Breast epithelium (tissue), 4 donors: ENCODE results near the gene HIVEP2. TPM values are rescaled to one million over a fixed set of nuclear protein-coding genes. Genes with fewer than 3 reads are reported as not detected.

Experiments
- DNase-seq, 2 donors: peaks; one replicate each; pipeline ENCODE4 v3.0.0-alpha.2; 2019; ENCODE audit warnings: low spot score in 2 of 2
- H3K27ac ChIP-seq, 2 donors: fragments of 200-600 bp; sonication (generic) in 1 of 2; one replicate each; pipeline ENCODE4 v1.5.1; 2016 to 2019; ENCODE audit warnings: mild to moderate bottlenecking in 1 of 2
- H3K27me3 ChIP-seq, 2 donors: fragments of 200-600 bp; sonication (generic) in 1 of 2; one replicate each; pipeline versions ENCODE4 v1.5.1 to v1.6.0; 2017 to 2019; ENCODE audit warnings: control low read depth in 1 of 2, mild to moderate bottlenecking in 1 of 2
- H3K36me3 ChIP-seq: fragments of 200-600 bp; one replicate; pipeline ENCODE4 v1.5.1; 2019
- H3K4me1 ChIP-seq, 2 donors: fragments of 200-600 bp; sonication (generic); one replicate each; pipeline ENCODE4 v1.5.1; 2016 to 2019; ENCODE audit warnings: control low read depth in 1 of 2
- H3K4me3 ChIP-seq, 3 donors: fragments of 200-600 bp; sonication (generic); 1 replicate in 2 of 3; 2 replicates in 1 of 3; pipeline ENCODE4 v1.5.1; 2016 to 2019; ENCODE audit warnings: mild to moderate bottlenecking in 3 of 3, moderate library complexity in 2 of 3
- H3K9me3 ChIP-seq, 2 donors: fragments of 200-600 bp; sonication (generic) in 1 of 2; one replicate each; pipeline ENCODE4 v1.5.1; 2016 to 2019; ENCODE audit warnings: control low read depth in 1 of 2
- CTCF ChIP-seq, 3 donors: fragments of 450-650 bp; IDR thresholded peaks; one replicate each; pipeline ENCODE4 v1.5.1; 2016 to 2017; ENCODE audit warnings: antibody characterized with exemption in 3 of 3, mild to moderate bottlenecking in 3 of 3, moderate library complexity in 3 of 3
- POLR2A ChIP-seq: fragments of 450-650 bp; IDR thresholded peaks from one replicate; pipeline ENCODE4 v1.6.1; 2016; ENCODE audit warnings: antibody characterized with exemption, mild to moderate bottlenecking, moderate library complexity
- POLR2AphosphoS5 ChIP-seq, 3 donors: sonication (generic); formaldehyde crosslinking; IDR thresholded peaks; one replicate each; pipeline ENCODE4 v1.6.1; 2017; ENCODE audit warnings: antibody characterized with exemption in 3 of 3
- intact Hi-C: fragments of 100-400 bp; cut with DNase I; formaldehyde crosslinking; loops from one replicate; pipeline ENCODE4 v1.15.1; 2023; ENCODE audit warnings: low total_unique reads
- total RNA-seq, 3 donors: library from RNA; depleted of rRNA; stranded (reverse); fragments of >200 nt; gene quantifications; one replicate each; pipeline ENCODE4 v1.1.0, GENCODE V29; 2016

The HIVEP2 gene
- total RNA-seq, 3 donors from 2014 or later = 20.6 to 25.0 (median 23.9) TPM

- H3K9me3 ChIP-seq = no peaks in the 10 kb centered on the region
- TF ChIP-seq POLR2A (no peak), CTCF (IDR thresholded peaks at IDR 0.05) (no peak)
- intact Hi-C loops = no loop called here
- no peaks in the 10 kb centered on the region for H3K4me1 ChIP-seq
- H3K4me3 ChIP-seq = no peak overlapping the region
- H3K36me3 ChIP-seq = no peaks in the 10 kb centered on the region
- no peak for DNase-seq
- no peak overlapping the region for H3K27ac ChIP-seq
- no peaks in the 10 kb centered on the region for H3K27me3 ChIP-seq
Measured at GRCh38 chr6:142729618-142730017, 215.4 kb downstream of the HIVEP2 start.

GRCh38 chr6:142728910-142729481 lies 216.0 kb downstream of the HIVEP2 start:
- Histone ChIP-seq H3K4me1 (no peaks in the 10 kb centered on the region), H3K9me3 (no peaks in the 10 kb centered on the region), H3K27me3 (no peaks in the 10 kb centered on the region), H3K27ac (no peak overlapping the region), H3K4me3 (no peak overlapping the region), H3K36me3 (no peaks in the 10 kb centered on the region)
- DNase-seq = no peak
- TF ChIP-seq POLR2AphosphoS5 (IDR thresholded peaks at IDR 0.05) = no peak
- no peak for TF ChIP-seq CTCF (IDR thresholded peaks at IDR 0.05)
- no peak for TF ChIP-seq POLR2A
- intact Hi-C loops = no loop called here

GRCh38 chr6:142728364-142728763 lies 216.6 kb downstream of the HIVEP2 start:
- Histone ChIP-seq H3K27ac (no peak overlapping the region), H3K4me3 (no peak overlapping the region), H3K27me3 (no peaks in the 10 kb centered on the region), H3K9me3 (no peaks in the 10 kb centered on the region), H3K36me3 (no peaks in the 10 kb centered on the region), H3K4me1 (no peaks in the 10 kb centered on the region)
- intact Hi-C loops = no loop called here
- no peak for DNase-seq
- TF ChIP-seq CTCF (IDR thresholded peaks at IDR 0.05) (no peak), POLR2AphosphoS5 (IDR thresholded peaks at IDR 0.05) (no peak), POLR2A (no peak)

- Histone ChIP-seq H3K27ac (no peak overlapping the region), H3K9me3 (no peaks in the 10 kb centered on the region), H3K36me3 (no peaks in the 10 kb centered on the region), H3K4me3 (no peak overlapping the region), H3K4me1 (no peaks in the 10 kb centered on the region), H3K27me3 (no peaks in the 10 kb centered on the region)
- DNase-seq = no peak
- TF ChIP-seq POLR2A = no peak
- TF ChIP-seq CTCF (IDR thresholded peaks at IDR 0.05) = no peak
- no peak for TF ChIP-seq POLR2AphosphoS5 (IDR thresholded peaks at IDR 0.05)
- intact Hi-C loops = no loop called here
Measured at GRCh38 chr6:142726616-142727015, 218.4 kb downstream of the HIVEP2 start.

- no peak for DNase-seq
- intact Hi-C loops = no loop called here
Measured at GRCh38 chr6:142725024-142725770, 219.8 kb downstream of the HIVEP2 start.

More at GRCh38 chr6:142725024-142725770, 219.8 kb downstream of the HIVEP2 start:
- Histone ChIP-seq H3K4me1 (no peaks in the 10 kb centered on the region), H3K27me3 (no peaks in the 10 kb centered on the region), H3K9me3 (no peaks in the 10 kb centered on the region), H3K4me3 (no peak overlapping the region), H3K36me3 (no peaks in the 10 kb centered on the region), H3K27ac (no peak overlapping the region)
- TF ChIP-seq POLR2A (no peak), POLR2AphosphoS5 (IDR thresholded peaks at IDR 0.05) (no peak), CTCF (IDR thresholded peaks at IDR 0.05) (no peak)
